Mucosa of stomach (tissue), 1 donor: ENCODE results near the gene SEC22B.
"Not testable (repeated sequence)": the region's sequence is repeated elsewhere in the genome, so short reads cannot be mapped to it uniquely, and the experiment has no call there.

Experiments
- H3K27me3 ChIP-seq: one replicate; pipeline ENCODE4 v1.7.0; 2013; ENCODE audit warnings: mild to moderate bottlenecking, low read length; ENCODE audit not compliant: control insufficient read depth, insufficient read depth
- H3K36me3 ChIP-seq: one replicate; pipeline ENCODE4 v1.7.0; 2013; ENCODE audit warnings: low read length; ENCODE audit not compliant: control insufficient read depth, insufficient read depth
- H3K4me1 ChIP-seq: one replicate; pipeline ENCODE4 v1.7.0; 2013; ENCODE audit warnings: mild to moderate bottlenecking, low read length; ENCODE audit not compliant: control insufficient read depth, insufficient read depth
- H3K4me3 ChIP-seq: one replicate; pipeline ENCODE4 v1.7.0; 2013; ENCODE audit warnings: low read length
- H3K9ac ChIP-seq: one replicate; pipeline ENCODE4 v1.7.0; 2013; ENCODE audit warnings: mild to moderate bottlenecking, low read length, moderate library complexity
- H3K9me3 ChIP-seq: one replicate; pipeline ENCODE4 v1.7.0; 2013; ENCODE audit warnings: mild to moderate bottlenecking, low read length, moderate library complexity; ENCODE audit not compliant: control insufficient read depth
- donor health status: Pancreatic carcinoma.

Gene SEC22B

DNA sequence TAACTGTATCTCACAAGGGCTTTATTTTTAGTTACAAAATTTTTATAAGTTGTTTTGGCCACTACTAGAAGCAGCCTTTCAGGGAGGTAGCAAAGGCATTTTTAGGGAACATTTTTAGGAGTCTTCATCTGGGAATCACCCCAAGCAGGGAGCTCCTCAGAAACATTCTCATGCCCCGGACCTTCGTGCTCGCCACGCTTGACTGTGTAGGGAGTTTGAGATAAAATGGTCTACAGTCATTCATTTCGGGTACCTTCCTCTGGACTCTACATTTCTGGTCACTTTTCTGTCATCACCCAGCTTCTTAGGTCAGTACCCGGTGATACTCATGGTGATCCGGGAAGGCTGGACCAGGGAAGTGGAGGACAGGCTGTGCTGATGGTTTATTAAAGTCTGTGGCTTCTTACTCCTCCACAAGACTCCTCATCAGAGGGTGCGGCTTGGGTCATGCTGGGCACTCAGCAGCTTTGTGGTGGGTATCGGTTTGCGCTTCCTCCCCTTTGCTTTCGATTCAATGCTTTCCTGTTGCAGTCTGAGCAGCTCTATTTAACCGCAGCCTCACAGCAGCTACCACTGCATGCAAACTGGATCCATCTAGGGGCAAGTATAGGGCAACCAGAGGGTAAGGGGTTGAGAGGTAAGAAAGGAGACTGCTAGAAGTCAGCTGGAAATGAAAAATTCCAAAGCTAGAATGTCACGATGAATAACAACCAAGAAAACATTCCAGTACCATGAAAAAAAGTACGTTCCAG is 33.6 kb downstream of the SEC22B start:
- H3K4me3 ChIP-seq, H3K9ac ChIP-seq, H3K4me1 ChIP-seq, H3K9me3 ChIP-seq, H3K27me3 ChIP-seq, H3K36me3 ChIP-seq: not testable (repeated sequence)

- not testable (repeated sequence) for H3K4me3 ChIP-seq, H3K9ac ChIP-seq, H3K36me3 ChIP-seq, H3K4me1 ChIP-seq, H3K27me3 ChIP-seq, H3K9me3 ChIP-seq
These were observed 34.5 kb downstream of the SEC22B start for GRCh38 chr1:120141865-120142264.

GRCh38 chr1:120140656-120141265 is 35.6 kb downstream of the SEC22B start:
- H3K36me3 ChIP-seq, H3K4me3 ChIP-seq, H3K9ac ChIP-seq, H3K4me1 ChIP-seq, H3K27me3 ChIP-seq, H3K9me3 ChIP-seq: not testable (repeated sequence)

DNA sequence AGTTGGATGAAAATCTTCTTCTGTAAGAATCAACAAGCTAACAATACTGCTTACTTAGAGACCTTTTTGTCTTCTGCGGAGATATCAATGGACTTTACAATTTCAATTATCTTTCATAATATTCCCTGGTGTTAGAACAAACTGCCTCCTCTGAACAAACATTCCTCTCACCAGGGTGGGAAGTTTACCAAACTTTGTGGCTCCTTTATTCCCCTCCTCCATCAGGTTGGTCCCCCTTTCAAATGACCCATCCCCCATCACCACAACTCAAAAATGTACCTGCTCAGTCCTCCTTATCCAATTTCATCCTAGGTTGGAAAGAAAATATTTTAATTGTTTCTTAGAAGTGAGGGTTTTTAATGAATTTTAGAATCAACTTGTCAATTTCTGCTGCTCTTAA is 40.2 kb downstream of the SEC22B start:
- H3K27me3 ChIP-seq, H3K9ac ChIP-seq, H3K4me3 ChIP-seq, H3K4me1 ChIP-seq, H3K9me3 ChIP-seq, H3K36me3 ChIP-seq: not testable (repeated sequence)

DNA sequence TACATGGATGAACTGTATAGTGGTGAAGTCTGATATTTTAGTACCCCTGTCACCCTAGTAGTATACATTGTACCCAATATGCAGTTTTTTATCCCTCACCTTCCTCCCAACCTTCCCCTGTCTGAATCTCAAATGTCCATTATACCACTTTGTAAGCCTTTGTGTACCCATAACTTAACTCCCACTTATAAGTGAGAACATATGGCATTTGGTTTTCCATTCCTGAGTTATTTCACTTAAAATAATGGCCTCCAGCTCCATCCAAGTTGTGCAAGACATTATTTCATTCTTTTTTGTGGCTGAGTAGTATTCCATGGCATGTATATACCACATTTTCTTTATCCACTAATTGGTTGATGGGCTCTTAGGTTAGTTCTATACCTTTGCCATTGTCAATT is 42.4 kb downstream of the SEC22B start:
- not testable (repeated sequence) for H3K9me3 ChIP-seq

DNA sequence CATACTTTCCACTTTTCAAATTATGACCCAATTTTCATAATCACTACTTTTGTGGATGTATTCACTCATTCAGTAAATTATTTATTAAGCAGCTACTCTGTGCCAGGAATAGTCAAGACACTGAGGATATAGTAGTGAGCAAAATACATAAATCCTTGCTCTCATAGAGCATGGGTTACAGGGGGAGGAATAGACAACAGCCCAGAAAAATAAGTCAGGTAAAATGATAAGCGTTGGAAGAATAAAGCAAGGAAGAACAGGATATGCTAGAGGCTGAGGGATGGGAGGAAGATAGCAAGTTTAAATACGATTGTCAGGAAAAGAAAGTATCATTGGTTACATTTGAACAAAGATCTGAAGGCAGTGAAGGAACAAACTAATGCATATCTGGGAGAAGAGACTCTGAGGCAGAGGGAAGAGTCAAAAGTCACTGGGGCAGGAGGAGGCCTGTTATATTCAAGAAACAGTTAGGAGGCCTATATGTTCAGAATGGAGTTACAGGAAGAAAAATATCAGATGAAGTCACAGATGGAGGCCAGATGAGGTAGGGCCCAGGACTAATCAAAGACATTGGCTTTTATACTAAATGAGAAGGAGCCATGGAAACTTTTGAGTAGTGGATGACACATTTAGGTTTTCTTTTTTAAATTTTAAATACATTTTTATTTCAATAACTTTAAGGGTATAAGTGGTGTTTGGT is 42.9 kb downstream of the SEC22B start:
- no peak overlapping the region for H3K9ac ChIP-seq
- H3K4me3 ChIP-seq = no peak overlapping the region
- H3K9me3 ChIP-seq = no peaks in the 10 kb centered on the region
- H3K36me3 ChIP-seq = no peaks in the 10 kb centered on the region
- no peaks in the 10 kb centered on the region for H3K27me3 ChIP-seq
- H3K4me1 ChIP-seq = peaks cover 3% of the 10 kb centered on the region

More for the DNA sequence above, 42.4 kb downstream of the SEC22B start:
- H3K4me3 ChIP-seq, H3K9ac ChIP-seq, H3K36me3 ChIP-seq, H3K4me1 ChIP-seq, H3K27me3 ChIP-seq: not testable (repeated sequence)

- H3K4me1 ChIP-seq, H3K4me3 ChIP-seq, H3K27me3 ChIP-seq, H3K36me3 ChIP-seq, H3K9ac ChIP-seq, H3K9me3 ChIP-seq: not testable (repeated sequence)
These were observed 43.9 kb downstream of the SEC22B start for GRCh38 chr1:120132406-120132763.

DNA sequence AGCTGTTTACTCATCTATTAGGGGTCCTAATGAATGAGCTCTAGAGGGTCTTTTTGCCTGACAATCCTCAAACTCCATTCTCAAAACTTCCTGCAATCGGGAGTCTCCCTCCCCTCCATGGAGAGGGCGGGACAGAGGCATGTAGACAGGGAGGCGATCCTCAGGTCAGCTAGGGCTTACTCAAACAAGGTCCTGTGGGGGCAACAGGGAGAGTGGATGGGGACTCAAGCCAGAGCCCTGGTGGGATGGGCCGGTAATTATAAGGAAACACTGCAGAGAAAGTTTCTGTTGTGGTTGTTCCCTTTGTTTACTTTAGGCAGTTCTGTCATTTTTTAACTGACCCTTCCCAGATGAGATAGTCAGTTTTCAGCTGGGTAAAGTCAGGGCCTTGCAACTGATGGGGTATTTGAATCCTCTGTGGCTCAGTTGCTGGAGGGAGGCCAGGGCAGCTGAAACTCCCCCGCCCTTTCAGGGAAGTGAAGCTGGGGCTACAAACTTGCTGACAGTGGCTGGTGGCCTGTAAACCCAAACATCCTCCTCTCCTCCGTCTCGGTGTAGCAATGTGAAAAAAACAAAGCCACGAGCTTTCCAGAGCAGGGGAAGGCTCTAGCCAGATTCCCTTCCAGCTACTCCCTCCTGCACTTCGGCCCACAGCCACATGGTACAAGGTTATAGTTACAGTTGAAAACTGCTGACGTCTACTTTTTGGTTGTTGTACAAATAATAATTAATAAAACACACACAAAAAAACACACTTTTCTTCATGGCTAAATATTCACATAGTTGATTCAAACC is 44.5 kb downstream of the SEC22B start:
- not testable (repeated sequence) for H3K27me3 ChIP-seq

GRCh38 chr1:120127921-120128320 is 48.4 kb downstream of the SEC22B start:
- H3K9ac ChIP-seq, H3K27me3 ChIP-seq, H3K9me3 ChIP-seq, H3K36me3 ChIP-seq, H3K4me1 ChIP-seq, H3K4me3 ChIP-seq: not testable (repeated sequence)

More for the DNA sequence above, 44.5 kb downstream of the SEC22B start:
- H3K4me1 ChIP-seq, H3K9me3 ChIP-seq, H3K9ac ChIP-seq, H3K4me3 ChIP-seq, H3K36me3 ChIP-seq: not testable (repeated sequence)

DNA sequence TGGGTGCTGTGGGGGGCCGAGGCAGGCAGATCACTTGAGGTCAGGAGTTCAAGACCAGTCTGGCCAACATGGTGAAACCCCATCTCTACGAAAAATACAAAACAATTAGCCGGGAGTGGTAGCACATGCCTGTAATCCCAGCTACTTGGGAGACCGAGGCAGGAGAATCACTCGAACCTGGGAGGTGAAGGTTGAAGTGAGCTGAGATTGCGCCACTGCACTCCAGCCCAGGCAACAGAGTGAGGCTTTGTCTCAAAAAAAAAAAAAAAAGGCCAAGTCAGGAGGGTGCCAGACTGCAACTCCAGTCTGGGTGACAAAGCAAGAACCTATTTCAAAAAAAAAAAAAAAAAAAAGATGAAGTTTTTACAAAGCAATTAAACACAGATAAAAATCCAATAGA is 50.1 kb downstream of the SEC22B start:
- not testable (repeated sequence) for H3K9ac ChIP-seq, H3K36me3 ChIP-seq, H3K4me1 ChIP-seq, H3K9me3 ChIP-seq, H3K27me3 ChIP-seq, H3K4me3 ChIP-seq

- not testable (repeated sequence) for H3K36me3 ChIP-seq, H3K4me3 ChIP-seq, H3K9me3 ChIP-seq, H3K27me3 ChIP-seq, H3K9ac ChIP-seq, H3K4me1 ChIP-seq
These were observed 51.7 kb downstream of the SEC22B start for GRCh38 chr1:120124628-120125027.

DNA sequence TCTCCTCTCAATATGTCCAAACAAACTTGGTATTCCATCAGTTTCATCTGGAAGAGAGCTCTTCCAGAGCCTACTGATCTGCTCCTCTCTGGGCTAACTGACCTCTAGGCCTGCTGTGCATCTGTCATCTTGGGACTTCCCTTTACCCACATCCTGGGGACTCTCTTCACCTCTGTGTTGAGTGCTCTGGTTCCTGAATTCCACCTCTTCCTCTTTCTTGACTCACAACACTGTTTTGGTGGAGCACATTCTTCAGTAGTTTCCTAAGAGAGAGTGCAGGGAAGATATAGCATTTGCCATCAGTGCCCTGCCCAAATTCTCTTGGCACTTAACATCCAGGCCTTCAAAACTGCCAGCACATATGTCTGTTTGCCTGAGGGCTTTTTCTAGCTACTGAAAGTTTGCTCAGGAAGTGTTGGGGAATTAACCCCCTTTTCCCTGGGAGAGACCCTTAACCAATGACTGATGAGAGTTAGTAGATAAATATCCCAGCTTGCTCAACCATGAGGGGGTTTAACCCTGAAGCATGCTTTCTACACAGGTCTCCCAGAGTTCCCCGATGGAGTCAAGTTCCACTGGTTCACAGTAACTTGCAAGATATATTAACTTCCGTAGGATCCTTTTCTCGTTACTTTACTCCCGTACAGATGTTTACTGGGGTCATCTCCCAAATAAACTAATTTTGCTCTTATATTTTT is 52.4 kb downstream of the SEC22B start:
- H3K36me3 ChIP-seq = not testable (repeated sequence)

More for the DNA sequence above, 52.4 kb downstream of the SEC22B start:
- H3K9me3 ChIP-seq, H3K4me1 ChIP-seq, H3K4me3 ChIP-seq, H3K9ac ChIP-seq, H3K27me3 ChIP-seq: not testable (repeated sequence)
